NCI-H1048 (cell line): ENCODE results near the gene TRIM17.

Experiments
- DNase-seq: peaks from one replicate; lab custom pipeline; 2025; lab: John Stamatoyannopoulos, UW

Gene TRIM17

DNA sequence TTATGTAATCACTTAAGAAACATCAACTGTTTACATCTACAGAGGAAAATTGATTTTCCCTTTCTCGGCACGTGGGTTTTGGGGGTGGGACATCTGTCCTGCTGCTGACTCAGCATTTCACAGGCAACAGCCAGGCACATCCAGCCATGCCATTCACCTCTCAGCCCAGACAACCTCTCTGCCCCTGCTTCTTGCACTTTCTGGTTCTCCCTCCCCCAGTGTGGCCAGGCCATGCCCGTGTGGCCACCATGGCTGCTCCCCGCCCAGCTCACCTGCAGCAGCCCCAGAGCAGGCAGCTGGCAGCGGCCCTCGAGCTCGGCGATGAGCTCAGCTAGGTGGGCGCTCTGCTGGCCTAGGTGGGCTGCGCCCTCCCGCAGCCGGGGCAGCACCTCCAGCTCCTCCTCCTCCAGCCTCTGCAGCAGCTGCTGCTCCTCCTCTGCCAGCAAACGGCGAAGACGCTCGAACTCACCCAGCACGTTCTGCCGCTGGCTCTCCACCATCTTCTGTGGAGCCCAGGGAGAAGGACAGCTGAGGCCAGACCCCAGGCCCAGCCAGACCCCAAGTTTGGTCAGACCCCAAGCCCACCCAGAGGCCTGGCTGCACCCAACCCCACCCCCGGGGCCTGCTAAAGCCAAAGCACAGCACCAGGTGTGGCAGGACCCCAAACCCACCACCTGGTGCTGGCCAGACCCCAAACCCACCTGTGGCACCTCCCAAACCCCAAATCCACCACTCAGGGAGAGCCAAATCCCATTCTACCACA, 15.8 kb downstream of the TRIM17 start:
- no peak for DNase-seq

DNA sequence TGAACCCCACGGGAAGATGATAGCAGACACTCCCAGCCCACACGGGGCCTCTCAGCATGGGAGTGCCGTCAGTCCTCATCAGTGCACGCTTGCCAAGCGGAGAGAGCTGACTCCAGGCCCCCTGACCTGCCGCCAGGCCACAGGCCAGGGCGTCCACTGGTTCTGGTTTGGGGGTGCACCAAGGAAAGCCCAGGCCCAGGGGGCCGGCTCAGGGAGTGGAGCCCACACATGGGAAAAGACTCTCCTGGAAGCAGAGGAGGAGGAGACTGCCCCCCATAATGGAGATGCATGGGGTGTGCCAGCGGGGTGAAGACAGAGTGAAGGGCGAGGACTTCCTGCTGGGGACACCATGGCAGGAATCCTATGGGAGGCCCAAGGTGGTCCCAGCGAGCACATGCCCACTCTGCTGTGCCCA, 16.4 kb downstream of the TRIM17 start:
- DNase-seq = no peak

DNA sequence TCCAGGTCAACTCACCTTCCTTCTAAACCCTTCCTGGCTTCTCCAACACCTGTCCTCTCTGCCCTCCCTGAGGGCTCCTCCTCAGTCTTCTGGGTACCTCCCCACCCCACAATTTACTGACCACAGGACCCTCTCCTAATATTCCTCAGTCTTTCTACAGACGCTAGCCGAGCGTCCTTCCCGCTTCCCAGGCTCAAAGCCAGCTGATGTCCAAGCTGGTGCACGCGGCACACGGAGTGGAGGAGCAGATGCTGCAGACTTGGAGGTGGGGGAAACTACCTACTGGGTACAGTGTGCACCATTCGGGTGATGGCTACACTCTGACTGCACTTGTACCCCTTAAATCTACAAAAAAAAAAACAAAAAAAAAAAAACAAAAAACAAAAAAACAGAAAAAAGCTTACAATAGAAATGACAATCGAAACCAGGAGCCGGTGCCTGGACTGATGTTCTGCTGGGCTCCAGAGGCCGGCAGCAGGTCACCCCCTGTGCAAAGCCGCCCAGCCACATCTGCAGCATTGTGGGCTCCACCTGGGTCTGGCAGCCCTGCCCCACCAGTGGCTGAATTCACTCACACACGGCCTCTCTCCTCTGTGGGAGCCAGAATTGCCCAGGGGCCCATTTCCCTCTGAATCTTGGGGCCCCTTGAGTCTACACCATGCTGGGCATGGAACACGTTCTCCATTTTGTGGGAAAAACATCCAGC, 17.0 kb downstream of the TRIM17 start:
- DNase-seq = no peak

DNA sequence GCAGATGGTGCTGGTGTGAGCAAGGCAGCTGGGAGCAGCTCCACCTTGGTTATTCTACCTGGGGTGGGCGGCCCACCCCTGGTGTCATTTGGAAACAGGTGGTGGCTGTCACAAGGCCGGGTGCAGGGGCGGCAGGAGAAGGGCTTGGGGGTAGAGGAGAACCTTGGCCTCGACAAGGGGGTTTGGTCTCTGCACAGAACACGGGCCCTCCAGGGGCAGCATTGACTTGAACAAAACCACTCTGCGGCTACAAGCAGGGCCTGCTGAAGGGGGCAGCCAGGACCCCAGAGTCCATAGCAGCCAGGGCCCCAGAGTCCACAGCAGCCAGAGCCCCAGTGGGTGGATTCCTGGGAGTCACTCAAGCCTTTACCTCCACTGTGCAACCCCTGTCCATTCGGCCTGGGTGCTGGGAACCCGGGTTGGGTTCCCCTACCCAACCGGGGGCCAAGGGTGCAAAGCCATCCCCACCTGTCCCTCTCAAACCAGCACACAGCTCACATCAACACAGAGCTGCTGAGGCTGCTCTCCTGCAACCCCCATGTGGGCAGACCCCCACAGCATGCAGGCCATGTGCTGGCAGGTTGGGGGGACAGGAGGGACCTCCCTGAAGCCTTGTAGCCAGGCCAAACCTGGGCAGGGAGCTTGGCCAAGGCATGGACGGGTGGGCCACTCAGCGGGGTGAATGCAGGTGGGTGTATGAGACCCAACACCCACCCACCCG, 17.8 kb downstream of the TRIM17 start:
- DNase-seq = no peak

DNA sequence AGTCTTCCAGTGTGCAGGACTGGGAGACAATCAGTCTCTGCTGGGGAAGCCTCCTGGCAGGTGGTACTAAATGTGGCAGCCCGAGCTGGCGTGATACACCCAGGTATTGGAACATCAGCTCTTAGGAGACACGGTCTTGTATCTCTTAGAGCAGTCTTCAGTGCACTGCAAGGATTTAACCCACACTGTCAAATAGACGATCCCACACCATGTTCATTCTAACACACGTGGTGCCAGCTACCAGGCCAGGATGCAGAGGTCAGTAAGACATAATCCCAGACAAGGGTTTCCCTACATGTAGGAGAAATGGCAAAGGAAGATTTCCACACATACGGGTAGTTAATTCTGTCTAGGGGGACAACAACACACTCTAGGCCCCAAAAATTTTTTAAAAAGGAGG, 18.7 kb downstream of the TRIM17 start:
- DNase-seq = no peak

DNA sequence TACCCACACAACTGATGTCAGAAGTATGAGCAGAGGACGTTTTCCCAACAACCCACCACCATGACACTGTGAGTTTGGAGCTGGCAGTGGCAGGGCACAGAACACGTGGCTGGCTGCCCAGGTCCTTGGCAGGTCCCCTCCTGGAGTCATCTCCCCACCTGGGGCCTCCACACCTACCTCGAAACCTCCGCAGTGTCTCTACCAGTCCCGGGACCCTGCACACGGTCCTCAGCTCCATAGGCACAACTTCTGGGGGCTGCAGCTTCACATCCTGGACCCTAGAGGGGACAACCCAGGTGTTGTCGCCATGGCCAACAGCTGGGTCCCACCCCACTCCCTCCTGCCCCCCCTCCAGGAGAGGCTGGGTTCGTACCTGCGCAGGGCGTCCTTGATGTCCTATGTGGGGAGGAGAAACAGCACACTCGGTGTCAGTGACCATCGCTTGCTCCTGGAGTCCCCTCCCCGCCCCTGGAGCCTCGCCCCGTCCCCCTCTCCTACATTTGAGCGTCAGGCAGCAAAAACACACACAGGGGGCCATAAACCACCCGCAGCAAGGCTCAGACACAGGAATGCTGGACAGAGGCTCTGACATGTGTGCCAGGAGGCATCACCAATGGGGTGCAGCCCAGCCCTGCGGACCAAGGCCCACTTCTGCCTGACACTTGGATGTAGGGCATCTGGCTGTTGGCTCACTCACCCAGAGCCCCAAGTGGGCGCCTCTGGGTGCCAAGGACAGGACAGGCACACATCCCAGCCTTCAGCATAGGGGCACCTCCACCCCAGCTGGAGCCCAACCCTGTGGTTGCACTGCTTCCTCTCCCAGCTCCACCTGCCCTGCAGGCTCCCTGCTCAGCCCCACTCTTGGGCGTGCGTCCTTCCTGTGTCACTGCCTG, 19.6 kb downstream of the TRIM17 start:
- no peak for DNase-seq

DNA sequence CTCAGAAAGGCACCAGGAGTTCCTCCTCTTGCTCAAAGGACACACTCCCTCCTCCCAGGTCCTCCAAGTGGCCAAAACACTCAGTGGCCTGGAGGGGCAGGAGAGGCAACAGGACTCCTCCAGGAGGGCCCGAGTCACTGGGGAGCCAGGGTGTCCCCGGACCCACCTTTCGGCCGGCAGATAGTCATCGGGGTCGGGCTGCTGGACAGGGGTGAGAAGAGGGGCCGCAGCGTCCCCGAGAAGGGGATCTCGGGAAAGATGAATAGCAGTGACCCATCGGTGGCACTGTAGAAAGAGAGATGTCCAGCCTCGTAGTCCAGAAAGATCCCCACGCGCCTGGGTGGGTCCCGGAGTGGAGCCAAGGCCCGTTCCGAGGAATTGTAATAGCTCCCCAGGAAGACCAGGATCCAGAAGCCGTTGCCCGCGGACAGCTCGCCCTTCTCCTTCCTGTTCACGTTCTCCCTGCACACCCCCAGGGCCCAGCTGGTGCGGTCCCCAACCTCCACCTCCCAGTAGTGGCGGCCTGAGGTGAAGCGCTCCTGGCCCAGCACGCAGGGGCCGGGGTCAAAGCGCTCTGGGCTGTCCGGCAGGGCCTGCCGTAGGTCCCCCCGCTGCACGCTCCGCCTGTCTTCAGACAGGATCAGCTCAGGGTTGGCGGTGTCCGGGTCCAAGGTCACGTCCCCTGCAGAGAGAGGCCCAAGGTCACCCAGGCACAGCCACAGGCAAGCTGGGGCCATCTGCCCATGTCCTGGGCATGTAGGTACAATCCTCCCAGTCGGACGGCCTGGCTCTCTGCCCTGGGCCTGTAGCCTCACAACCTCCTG, 21.9 kb downstream of the TRIM17 start:
- DNase-seq = no peak

DNA sequence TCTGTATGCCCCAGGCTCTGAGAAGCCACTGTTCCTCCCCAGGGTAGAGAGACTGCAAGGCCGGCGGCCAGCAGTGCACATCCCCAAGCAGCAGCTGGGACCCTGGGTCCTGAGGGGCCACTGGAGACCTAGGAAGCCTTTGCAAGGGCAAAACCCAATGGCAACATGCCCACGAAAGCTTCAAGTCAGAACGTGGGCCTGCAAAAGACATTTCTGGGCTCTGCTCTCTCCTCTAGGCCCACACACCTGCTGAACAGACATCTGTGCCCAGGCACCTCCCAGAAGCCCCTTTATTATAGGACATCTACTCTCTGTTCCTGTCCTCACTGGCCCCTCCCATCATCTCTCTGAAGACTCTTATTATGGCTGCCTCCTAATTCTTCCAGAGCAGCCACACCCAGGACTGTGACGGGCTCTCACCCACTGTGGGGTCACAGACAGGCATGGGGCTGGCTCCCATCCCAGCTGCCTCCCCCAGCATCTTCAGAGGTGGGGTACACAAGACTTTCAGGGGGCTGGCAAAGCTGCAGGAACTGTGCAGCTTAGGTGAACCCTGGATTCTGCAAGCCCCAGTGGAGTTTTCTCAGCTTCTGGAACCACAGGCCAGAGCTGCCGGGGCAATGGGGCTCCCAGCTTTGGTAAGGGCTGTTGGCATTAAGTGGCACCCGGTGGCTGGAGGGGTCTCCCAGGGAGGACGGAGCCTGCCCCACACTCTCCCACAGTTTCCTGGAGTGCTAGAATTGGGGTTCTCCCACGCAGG, 22.7 kb downstream of the TRIM17 start:
- no peak for DNase-seq

DNA sequence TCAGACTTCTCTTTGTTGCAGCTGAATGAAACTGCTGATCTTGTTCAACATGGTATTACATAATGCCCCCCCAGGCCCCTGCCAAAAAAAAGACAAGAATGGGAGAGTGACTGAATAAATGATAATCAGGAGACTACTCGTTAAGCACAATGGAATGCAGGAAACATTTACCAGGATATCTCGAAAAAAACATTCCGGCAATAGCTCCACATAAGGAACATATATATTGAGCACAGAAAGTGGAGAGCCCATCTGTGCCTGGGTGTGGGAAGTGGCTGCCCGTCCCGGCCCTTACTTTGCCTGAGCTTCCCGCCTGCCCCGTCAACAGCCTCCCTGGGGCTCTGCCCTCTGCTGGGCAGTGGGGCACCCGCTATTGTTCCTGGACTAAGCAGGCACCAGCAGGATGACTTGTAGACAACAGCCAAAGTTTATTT, 23.4 kb downstream of the TRIM17 start:
- DNase-seq = no peak

DNA sequence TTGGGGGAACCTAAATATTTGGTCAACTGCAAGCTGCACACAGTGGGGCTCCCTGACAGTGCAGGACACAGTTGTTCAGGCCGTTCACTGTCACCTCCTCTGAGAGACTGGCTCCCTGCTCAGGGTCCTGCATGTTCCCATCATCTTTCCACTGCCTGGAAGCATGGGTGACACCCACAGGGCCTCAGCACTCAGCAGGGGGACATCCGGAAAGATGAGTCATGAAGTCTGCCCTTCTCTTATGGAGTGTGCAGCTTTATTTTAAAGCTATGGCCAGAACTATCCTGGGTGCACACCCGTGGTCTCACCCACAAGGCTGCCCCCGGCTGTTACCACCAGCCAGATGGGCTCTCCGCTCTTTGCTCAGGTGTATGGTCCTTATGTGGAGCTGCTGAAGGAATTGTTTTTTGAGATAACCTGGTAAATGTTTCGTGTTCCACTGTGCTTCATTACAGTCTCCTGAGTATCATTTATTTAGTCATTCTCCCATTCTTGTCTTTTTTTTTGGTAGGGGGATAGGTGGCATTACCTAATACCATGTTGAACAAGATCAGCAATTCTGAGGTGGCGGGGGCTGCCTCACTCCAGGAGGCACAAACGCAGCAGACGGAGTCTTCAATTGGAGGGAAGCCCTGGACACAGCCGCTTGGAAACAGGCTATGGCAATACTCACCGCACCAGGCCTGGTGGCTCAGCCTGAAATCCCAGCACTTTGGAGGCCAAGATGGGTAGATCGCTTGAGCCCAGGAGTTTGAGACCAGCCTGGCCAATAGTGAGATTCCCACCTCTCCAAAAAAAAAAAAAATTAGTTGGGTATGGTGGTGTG, 24.3 kb downstream of the TRIM17 start:
- no peak for DNase-seq

DNA sequence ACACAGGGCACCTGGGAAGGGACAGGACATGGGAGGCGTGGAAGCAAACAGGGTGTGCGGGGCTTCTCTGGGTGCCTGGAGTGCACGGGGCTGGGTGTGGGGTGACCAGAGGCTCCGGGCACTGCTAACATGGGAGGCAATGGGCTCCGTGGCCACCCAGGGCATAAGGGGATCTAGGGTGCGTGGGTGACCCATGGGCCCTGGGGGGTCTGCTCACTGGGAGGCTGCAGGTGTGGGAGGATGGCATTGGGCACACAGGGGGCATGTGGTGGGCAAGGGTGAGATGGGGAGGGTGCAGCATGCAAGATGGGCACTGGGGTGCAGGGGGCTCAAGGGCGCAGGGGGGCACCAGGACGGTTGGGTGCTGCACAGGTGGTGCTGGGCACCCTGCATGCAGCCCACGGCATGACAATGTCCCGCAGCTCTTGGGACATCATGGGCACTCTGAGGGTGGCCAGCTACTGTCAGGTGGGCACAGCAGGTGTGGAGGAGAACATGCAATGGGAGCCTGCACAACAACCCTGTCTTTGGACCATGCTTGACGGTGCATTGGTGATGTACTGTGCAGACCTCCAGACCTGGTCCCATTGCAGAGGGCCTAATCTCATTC, 25.1 kb downstream of the TRIM17 start:
- DNase-seq = no peak

DNA sequence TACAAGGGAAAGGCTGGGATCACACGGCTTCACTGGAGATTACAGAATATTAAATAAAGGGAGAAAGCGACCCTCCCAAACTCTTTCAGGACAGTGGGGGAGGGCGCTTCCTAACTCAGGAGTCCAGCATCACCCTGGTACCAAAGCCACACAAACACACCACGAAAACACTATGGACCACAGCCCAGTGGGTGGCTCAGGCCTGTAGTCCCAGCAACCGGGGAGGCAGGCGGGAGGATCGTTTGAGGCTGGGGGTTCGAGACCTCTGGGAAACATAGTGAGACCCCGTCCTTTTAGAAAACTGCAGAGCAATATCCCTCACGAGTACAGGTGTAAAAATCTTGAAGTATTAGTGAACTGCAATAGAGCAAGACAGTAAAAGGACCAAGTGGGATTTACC, 26.0 kb downstream of the TRIM17 start:
- DNase-seq = no peak

DNA sequence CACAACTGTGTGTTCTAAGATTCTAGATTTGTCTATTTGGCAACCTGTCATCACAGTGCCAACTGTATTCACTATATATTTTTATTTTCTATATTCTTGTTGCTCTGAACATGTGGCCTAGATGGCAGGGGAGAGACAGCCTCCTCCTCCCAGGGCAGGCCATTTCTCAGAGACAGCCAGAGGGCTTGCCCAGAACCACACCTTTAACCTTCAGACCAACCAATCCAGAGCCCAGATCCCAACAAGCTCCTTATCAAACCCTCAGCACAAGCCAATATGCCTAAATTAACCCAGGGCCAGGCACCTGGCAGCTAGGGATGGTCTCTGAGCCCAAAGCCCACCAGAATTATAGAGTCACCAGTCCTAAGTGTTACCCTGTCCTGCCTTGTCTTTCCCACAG, 29.3 kb downstream of the TRIM17 start:
- no peak for DNase-seq

DNA sequence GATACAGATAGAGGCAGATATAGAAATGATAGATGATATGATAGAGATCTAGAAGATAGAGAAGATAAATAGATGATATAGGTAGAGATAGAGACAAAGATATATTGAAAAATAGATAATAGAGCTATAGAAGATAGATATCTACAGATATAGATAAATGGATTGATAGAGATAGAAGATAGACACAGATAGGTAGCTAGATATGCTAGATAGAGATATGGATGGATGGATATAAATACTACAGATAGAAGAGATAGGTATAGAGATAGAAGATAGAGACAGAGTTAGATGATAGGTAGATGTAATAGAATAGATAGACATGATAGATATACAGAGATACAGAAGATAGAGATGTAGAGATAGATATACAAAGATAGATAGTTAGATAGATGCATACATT, 31.4 kb downstream of the TRIM17 start:
- no peak for DNase-seq

DNA sequence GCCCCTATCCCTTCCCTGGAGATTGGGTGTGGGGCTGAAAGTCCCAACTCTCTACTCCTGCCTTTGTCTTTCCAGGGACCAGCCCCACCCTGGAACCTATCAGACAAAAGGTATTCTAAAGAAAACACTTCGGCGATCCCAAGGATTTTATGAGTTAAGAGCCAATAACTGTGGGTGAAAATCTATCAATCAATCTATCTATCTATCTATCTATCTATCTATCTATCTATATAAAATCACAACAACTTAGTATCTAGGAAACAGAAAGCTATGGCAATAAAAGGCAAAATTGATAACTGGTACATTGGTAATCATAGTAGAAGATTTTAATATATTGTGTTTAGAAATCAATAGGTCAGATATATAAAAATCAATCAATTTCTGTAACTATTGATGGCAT, 32.9 kb downstream of the TRIM17 start:
- DNase-seq = no peak

DNA sequence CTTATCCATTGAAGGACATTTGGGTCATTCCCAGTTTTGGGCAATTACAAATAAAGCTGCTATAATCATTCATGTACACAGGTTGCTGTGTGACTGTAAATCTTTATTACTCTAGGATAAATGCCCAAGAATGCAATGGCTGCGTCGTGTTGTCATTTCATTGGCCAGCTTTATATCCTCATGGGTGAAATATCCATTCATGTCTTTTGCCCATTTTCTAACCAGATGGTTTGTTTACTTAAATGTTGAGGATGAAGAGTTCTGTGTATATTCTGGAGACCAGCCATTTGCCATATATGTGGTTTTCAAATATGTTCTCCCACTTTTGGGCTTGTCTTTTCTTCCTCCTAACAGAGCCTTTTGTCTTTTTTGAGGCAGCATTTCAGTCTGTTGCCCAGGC, 35.3 kb downstream of the TRIM17 start:
- DNase-seq = no peak

DNA sequence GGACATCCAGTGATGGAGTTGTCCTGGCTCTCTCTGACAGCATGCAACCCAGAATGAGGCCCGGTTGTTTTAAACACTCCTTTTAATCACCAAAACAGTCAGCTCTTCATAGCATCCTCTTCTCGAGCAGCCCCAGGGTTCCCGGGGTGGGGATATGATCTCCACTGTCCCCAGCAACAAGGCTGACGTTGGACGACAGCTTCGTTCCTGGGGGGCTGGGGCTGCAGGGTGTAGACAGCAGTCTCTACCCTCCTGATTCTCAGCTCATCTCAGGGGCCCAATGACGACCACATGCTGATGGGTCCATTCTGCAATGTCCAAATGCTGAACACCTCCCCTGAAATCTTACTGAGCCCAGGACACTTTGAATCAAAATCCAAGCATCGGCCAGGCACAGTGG, 37.0 kb downstream of the TRIM17 start:
- DNase-seq = no peak

DNA sequence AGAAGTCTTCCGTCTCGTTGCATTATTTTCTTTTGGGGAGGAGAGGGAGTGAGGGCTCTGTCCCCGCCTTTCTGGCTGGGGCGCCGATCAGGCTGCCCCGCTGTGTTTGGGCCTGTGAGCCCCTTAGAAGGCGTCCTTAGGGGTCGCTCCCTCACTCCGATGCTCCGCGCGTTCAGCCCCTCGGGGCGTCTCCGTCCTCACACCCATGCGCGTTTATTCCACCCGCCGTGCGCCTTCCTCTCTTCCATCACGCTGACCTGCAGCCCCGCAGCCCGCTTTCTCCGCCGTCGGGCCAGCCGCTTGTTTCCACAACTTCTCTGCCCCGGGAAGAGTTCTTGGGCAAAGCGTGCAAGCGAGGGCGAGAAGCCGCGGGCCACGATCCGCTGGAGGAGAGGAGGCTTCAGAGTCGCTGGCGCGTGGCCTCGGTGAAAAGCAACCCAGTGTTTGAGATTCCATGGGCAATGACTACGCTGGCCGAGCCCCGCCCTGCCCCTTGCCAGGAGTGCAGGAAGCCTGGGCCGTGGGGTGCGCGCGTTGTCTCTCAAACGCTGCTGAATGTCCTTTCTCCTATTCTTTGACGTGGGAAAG, 37.7 kb downstream of the TRIM17 start:
- no peak for DNase-seq
